HG03103 (cell line): Measurements from ENCODE around the gene POU3F3.

Experiments
- ATAC-seq: cut with Tn5 transposase; IDR thresholded peaks from one replicate; pipeline ENCODE4 v1.9.1; 2021; ENCODE audit warnings: low read depth; ENCODE audit not compliant: unreplicated experiment

Gene POU3F3

DNA sequence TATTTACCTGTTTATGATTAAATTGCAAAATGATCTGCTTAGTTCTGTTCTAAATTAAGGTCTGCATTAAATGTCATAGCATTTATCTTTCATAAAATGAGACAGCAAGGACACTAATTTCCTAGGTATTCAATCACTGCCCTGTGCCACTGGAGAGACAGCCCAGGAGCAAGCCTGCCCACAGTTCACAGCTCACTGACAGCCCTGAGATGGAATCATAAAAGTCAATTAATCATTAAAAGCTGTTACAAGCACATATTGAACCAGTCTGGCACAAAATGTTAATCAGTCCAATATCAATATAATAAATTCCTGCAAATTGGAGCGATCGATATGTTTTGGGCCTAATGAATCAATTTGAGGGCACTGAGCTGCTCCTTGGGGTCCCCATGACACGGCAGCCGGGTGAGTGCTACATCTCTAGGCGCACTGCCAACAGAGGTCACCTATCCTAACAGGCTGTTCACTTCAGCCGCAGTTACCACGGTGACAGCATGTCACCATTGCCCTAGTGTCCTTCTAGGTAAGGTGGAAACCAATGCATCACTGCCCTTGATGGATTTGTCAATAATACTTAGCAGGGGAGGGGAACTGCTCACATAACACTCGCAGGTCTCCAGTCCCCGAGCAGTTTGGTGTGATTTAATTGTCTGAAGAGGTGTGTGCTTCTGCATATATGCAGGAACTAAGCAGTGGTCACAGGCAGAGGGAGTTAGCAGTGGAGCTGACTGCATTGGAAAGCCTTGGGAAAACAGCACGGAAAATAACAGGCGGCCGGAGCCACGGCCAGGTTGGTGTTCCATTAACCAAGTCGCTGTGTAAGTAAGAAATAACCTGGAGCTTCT is 47.3 kb downstream of the POU3F3 start:
- ATAC-seq = no peak

GRCh38 chr2:104902317-104902716 is 48.4 kb downstream of the POU3F3 start:
- no peak for ATAC-seq
